ENCODE data around the gene CYP11A1.

The CYP11A1 gene

GRCh38 chr15:74388363-74388951 lies 21.0 kb upstream of the CYP11A1 start:
- Histone ChIP-seq H3K9ac (ENCODE audit: low read length) (no peak overlapping the region), H3K36me3 (replicated peaks; ENCODE audit: insufficient read depth, low read length) (no peaks in the 10 kb centered on the region), H3K9me3 (replicated peaks; ENCODE audit: insufficient read depth, low read length) (no peaks in the 10 kb centered on the region), H3K4me3 (ENCODE audit: low read length) (no peak overlapping the region), H3K27ac (ENCODE audit: low read length) (no peak overlapping the region), H3K9me2 (replicated peaks; ENCODE audit: insufficient read depth, low read length) (no peaks in the 10 kb centered on the region), H2AFZ (ENCODE audit: low read length) (no peak overlapping the region), H3K4me2 (ENCODE audit: low read depth, low read length) (no peak overlapping the region), H4K20me1 (ENCODE audit: insufficient read depth, low read length) (no peaks in the 10 kb centered on the region), H3F3A (ENCODE audit: insufficient read depth, low read length) (peaks cover 22% of the 10 kb centered on the region), H3K27me3 (replicated peaks; ENCODE audit: insufficient read depth, low read length) (no peaks in the 10 kb centered on the region), H3K4me1 (ENCODE audit: low read length) (peaks cover 27% of the 10 kb centered on the region), H3K79me2 (ENCODE audit: low read length) (no peaks in the 10 kb centered on the region)
- TF ChIP-seq EZH2 (optimal IDR thresholded peaks at IDR 0.05; ENCODE audit: low read depth, low read length): no peak
- TF ChIP-seq EZH2phosphoT487 (IDR thresholded peaks at IDR 0.05; ENCODE audit: low read length): no peak
- TF ChIP-seq CTCF (IDR thresholded peaks at IDR 0.05; ENCODE audit: low read length): no peak
- no peak for DNase-seq

- TF ChIP-seq EZH2 (optimal IDR thresholded peaks at IDR 0.05; ENCODE audit: low read depth, low read length) (no peak), CTCF (IDR thresholded peaks at IDR 0.05; ENCODE audit: low read length) (no peak), EZH2phosphoT487 (IDR thresholded peaks at IDR 0.05; ENCODE audit: low read length) (no peak)
- no peaks in the 10 kb centered on the region for H3K9me2 ChIP-seq (replicated peaks; ENCODE audit: insufficient read depth, low read length)
- H3K9me3 ChIP-seq (replicated peaks; ENCODE audit: insufficient read depth, low read length): no peaks in the 10 kb centered on the region
- no peaks in the 10 kb centered on the region for H4K20me1 ChIP-seq (ENCODE audit: insufficient read depth, low read length)
- peaks cover 24% of the 10 kb centered on the region for H3F3A ChIP-seq (ENCODE audit: insufficient read depth, low read length)
- H3K9ac ChIP-seq (ENCODE audit: low read length): no peak overlapping the region
- peaks cover 33% of the 10 kb centered on the region for H3K4me1 ChIP-seq (ENCODE audit: low read length)
- no peaks in the 10 kb centered on the region for H3K36me3 ChIP-seq (replicated peaks; ENCODE audit: insufficient read depth, low read length)
- no peak overlapping the region for H3K27ac ChIP-seq (ENCODE audit: low read length)
- no peak overlapping the region for H3K4me3 ChIP-seq (ENCODE audit: low read length)
- no peak for DNase-seq
- no peaks in the 10 kb centered on the region for H3K27me3 ChIP-seq (replicated peaks; ENCODE audit: insufficient read depth, low read length)
- no peak overlapping the region for H3K4me2 ChIP-seq (ENCODE audit: low read depth, low read length)
- H2AFZ ChIP-seq (ENCODE audit: low read length): no peak overlapping the region
- no peaks in the 10 kb centered on the region for H3K79me2 ChIP-seq (ENCODE audit: low read length)
These were observed 20.3 kb upstream of the CYP11A1 start for GRCh38 chr15:74387621-74388362.

- Histone ChIP-seq H3K9ac (ENCODE audit: low read length) (no peak overlapping the region), H3K36me3 (replicated peaks; ENCODE audit: insufficient read depth, low read length) (no peaks in the 10 kb centered on the region), H3F3A (ENCODE audit: insufficient read depth, low read length) (peaks cover 24% of the 10 kb centered on the region), H3K9me3 (replicated peaks; ENCODE audit: insufficient read depth, low read length) (no peaks in the 10 kb centered on the region), H2AFZ (ENCODE audit: low read length) (no peak overlapping the region), H3K4me1 (ENCODE audit: low read length) (peaks cover 40% of the 10 kb centered on the region), H4K20me1 (ENCODE audit: insufficient read depth, low read length) (no peaks in the 10 kb centered on the region), H3K9me2 (replicated peaks; ENCODE audit: insufficient read depth, low read length) (no peaks in the 10 kb centered on the region), H3K27me3 (replicated peaks; ENCODE audit: insufficient read depth, low read length) (no peaks in the 10 kb centered on the region), H3K4me2 (ENCODE audit: low read depth, low read length) (no peak overlapping the region), H3K4me3 (ENCODE audit: low read length) (no peak overlapping the region), H3K27ac (ENCODE audit: low read length) (no peak overlapping the region), H3K79me2 (ENCODE audit: low read length) (no peaks in the 10 kb centered on the region)
- TF ChIP-seq EZH2 (optimal IDR thresholded peaks at IDR 0.05; ENCODE audit: low read depth, low read length) (no peak), CTCF (IDR thresholded peaks at IDR 0.05; ENCODE audit: low read length) (no peak), EZH2phosphoT487 (IDR thresholded peaks at IDR 0.05; ENCODE audit: low read length) (no peak)
- DNase-seq: no peak
These were observed 19.7 kb upstream of the CYP11A1 start for GRCh38 chr15:74387141-74387541.

Data from MM.1S (cell line).